Measurements from ENCODE around the gene DEFB131B. TPM values are rescaled to one million over a fixed set of nuclear protein-coding genes. Genes with fewer than 3 reads are reported as not detected.

The DEFB131B gene
- total RNA-seq, 2 donors from 2014 or later: not detected

DNA sequence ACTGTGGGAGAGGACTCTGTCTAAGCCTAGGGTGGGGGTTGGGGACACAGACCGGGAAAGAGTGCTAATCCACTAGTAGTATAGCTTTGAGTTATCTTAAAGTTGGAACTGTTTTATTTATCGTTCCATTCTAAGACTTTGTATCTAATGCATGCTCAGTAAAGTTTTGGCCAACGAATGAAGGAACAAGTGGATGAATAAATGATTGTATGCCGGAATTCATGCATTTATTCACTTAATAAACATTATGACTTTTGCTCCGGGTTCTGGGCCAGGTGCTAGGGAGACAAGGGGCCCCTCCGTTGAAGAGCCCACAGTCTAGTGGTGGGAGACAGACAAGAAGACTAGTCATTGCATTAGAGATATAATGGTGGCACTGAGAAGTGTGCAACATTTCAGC, 51.2 kb downstream of the DEFB131B start:
- Histone ChIP-seq H3K4me1 (replicated peaks) (peaks cover 7% of the 10 kb centered on the region), H3K27me3 (replicated peaks; ENCODE audit: insufficient read depth) (no peaks in the 10 kb centered on the region), H3K4me3 (peak overlapping the region; percentile 71), H3K36me3 (no peaks in the 10 kb centered on the region), H3K27ac (peak overlapping the region in 1 of 2 donors; percentile 88), H3K9me3 (no peaks in the 10 kb centered on the region)
- WGBS: 3% methylated on average over 6 of the region's 6 CpGs
- no peak for TF ChIP-seq POLR2A (IDR thresholded peaks at IDR 0.05)
- TF ChIP-seq, protein P1, sequence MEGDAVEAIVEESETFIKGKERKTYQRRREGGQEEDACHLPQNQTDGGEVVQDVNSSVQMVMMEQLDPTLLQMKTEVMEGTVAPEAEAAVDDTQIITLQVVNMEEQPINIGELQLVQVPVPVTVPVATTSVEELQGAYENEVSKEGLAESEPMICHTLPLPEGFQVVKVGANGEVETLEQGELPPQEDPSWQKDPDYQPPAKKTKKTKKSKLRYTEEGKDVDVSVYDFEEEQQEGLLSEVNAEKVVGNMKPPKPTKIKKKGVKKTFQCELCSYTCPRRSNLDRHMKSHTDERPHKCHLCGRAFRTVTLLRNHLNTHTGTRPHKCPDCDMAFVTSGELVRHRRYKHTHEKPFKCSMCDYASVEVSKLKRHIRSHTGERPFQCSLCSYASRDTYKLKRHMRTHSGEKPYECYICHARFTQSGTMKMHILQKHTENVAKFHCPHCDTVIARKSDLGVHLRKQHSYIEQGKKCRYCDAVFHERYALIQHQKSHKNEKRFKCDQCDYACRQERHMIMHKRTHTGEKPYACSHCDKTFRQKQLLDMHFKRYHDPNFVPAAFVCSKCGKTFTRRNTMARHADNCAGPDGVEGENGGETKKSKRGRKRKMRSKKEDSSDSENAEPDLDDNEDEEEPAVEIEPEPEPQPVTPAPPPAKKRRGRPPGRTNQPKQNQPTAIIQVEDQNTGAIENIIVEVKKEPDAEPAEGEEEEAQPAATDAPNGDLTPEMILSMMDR (IDR thresholded peaks at IDR 0.05): no peak
- TF ChIP-seq POLR2AphosphoS5 (IDR thresholded peaks at IDR 0.05): no peak
- intact Hi-C loops (cut with DNase I): no loop called here
- DNase-seq (ENCODE audit: low spot score): no peak

DNA sequence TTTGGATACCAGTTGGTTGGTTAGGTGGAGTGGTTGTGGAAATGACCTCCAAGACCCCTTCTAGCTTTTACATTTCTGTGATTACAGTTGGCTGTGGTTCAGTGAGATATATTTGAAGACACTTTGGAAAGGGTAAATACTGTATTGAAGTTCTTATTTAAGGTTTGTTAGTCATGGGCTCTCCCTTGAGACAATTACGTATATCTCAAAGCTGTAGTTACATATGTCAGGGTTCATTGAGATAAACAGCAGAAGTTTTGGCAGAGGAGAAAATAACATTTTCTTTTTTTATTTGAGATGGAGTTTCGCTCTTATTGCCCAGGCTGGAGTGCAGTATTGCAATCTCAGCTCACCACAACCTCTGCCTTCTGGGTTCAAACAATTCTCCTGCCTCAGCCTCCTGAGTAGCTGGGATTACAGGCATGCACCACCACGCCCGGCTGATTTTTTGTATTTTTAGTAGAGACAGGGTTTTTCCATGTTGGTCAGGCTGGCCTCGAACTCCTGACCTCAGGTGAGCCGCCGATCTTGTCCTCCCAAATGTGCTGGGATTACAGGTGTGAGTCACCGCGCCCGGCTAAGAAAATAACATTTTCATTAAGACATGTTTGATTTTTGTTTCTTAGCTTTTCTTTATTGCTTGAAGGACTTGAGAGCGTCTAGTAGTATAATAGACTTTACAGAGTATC, 52.4 kb downstream of the DEFB131B start:
- 77% methylated on average over 11 of the region's 11 CpGs for WGBS
- peaks cover 7% of the 10 kb centered on the region for H3K4me1 ChIP-seq (replicated peaks)

DNA sequence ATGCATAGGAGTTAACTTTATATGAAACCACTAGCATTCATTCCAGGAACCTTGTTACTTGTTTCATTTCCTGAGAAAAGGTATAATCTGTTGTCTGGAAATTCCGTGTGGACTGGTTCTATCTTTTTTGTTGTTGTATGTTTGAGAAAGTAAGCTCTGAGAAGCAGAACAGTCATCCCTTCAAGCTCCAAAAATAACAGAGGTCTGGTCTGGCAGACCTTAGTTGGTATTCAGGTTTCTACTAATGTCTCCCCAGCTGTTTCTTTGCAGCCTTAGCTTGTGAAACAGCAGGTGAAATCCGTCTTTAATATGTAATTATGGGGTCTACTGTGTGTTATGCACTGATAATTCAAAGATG, 53.0 kb downstream of the DEFB131B start:
- WGBS: 44% methylated on average over 2 of the region's 2 CpGs
- H3K27me3 ChIP-seq (replicated peaks; ENCODE audit: insufficient read depth): no peaks in the 10 kb centered on the region

More for the DNA sequence above, 52.4 kb downstream of the DEFB131B start:
- intact Hi-C loops (cut with DNase I): no loop called here
- no peak overlapping the region for H3K27ac ChIP-seq
- H3K9me3 ChIP-seq: no peaks in the 10 kb centered on the region
- no peak overlapping the region for H3K4me3 ChIP-seq
- no peaks in the 10 kb centered on the region for H3K27me3 ChIP-seq (replicated peaks; ENCODE audit: insufficient read depth)
- DNase-seq (ENCODE audit: low spot score): no peak
- H3K36me3 ChIP-seq: no peaks in the 10 kb centered on the region
- TF ChIP-seq, protein P1 (IDR thresholded peaks at IDR 0.05): no peak
- TF ChIP-seq POLR2AphosphoS5 (IDR thresholded peaks at IDR 0.05) (no peak), POLR2A (IDR thresholded peaks at IDR 0.05) (no peak)

GRCh38 chr11:71933141-71933933, 55.1 kb downstream of the DEFB131B start:
- 77% methylated on average over 4 of the region's 4 CpGs for WGBS
- Histone ChIP-seq H3K9me3 (no peaks in the 10 kb centered on the region), H3K27ac (no peak overlapping the region), H3K4me3 (no peak overlapping the region), H3K27me3 (replicated peaks; ENCODE audit: insufficient read depth) (no peaks in the 10 kb centered on the region), H3K36me3 (no peaks in the 10 kb centered on the region), H3K4me1 (replicated peaks) (peaks cover 7% of the 10 kb centered on the region)
- intact Hi-C loops (cut with DNase I): no loop called here
- no peak for DNase-seq (ENCODE audit: low spot score)
- TF ChIP-seq POLR2AphosphoS5 (IDR thresholded peaks at IDR 0.05) (no peak), POLR2A (IDR thresholded peaks at IDR 0.05) (no peak)
- TF ChIP-seq, protein P1 (IDR thresholded peaks at IDR 0.05): no peak

More for the DNA sequence above, 53.0 kb downstream of the DEFB131B start:
- intact Hi-C loops (cut with DNase I): no loop called here
- no peak overlapping the region for H3K4me3 ChIP-seq
- H3K4me1 ChIP-seq (replicated peaks): peaks cover 7% of the 10 kb centered on the region
- DNase-seq (ENCODE audit: low spot score): no peak
- no peak overlapping the region for H3K27ac ChIP-seq
- no peaks in the 10 kb centered on the region for H3K36me3 ChIP-seq
- H3K9me3 ChIP-seq: no peaks in the 10 kb centered on the region
- TF ChIP-seq, protein P1 (IDR thresholded peaks at IDR 0.05): no peak
- TF ChIP-seq POLR2A (IDR thresholded peaks at IDR 0.05) (no peak), POLR2AphosphoS5 (IDR thresholded peaks at IDR 0.05) (no peak)

Small RNA genes within 50 kb of the gene (small RNA-seq; reads per million reads assigned to genes)
- 0 reads per million in 2 donors for gene RNA5SP342

Other genes with a start within 250 kb of the DEFB131B start
- gene DEFB108B, start 45.3 kb upstream of the DEFB131B start, total RNA-seq: not detected
- 1 to 10 TPM; 4.9 to 7.7 TPM for gene XNDC1N, start 50.1 kb downstream of the DEFB131B start, total RNA-seq
- gene RNF121, start 50.6 kb downstream of the DEFB131B start, total RNA-seq: 10 to 100 TPM; 32.4 to 48.0 TPM
- 10 to 100 TPM in 1 of 2 donors, 1 to 10 TPM in 1; 3.1 to 13.9 TPM for gene IL18BP, start 120.5 kb downstream of the DEFB131B start, total RNA-seq
- 100 to 1,000 TPM; 623 to 712 TPM for gene NUMA1, start 202.1 kb downstream of the DEFB131B start, total RNA-seq
- 10 to 100 TPM; 13.1 to 25.1 TPM for gene LRRC51, start 202.4 kb downstream of the DEFB131B start, total RNA-seq
- 100 to 1,000 TPM; 128 to 230 TPM for gene LAMTOR1, start 224.8 kb downstream of the DEFB131B start, total RNA-seq
- not detected for gene TOMT, start 227.5 kb downstream of the DEFB131B start, total RNA-seq
- gene ANAPC15, start 234.2 kb downstream of the DEFB131B start, total RNA-seq: 10 to 100 TPM; 28.9 to 54.2 TPM